ENCODE measurements around the gene RPS6KL1. TPM values are rescaled to one million over a fixed set of nuclear protein-coding genes. Genes with fewer than 3 reads are reported as not detected.

RPS6KL1 gene
- total RNA-seq, 1 donor: 0.09 TPM

GRCh38 chr14:74912111-74912510 lies 10.9 kb downstream of the RPS6KL1 start:
- no peak for DNase-seq (ENCODE audit: low read depth)
- no peak overlapping the region for H3K4me3 ChIP-seq (ENCODE audit: low read depth, low read length)
- no peak for TF ChIP-seq CTCF (IDR thresholded peaks at IDR 0.05; ENCODE audit: insufficient read depth, low read length)

- no peak for TF ChIP-seq CTCF (IDR thresholded peaks at IDR 0.05; ENCODE audit: insufficient read depth, low read length)
- no peak for DNase-seq (ENCODE audit: low read depth)
- H3K4me3 ChIP-seq (ENCODE audit: low read depth, low read length): no peak overlapping the region
These were observed 11.4 kb downstream of the RPS6KL1 start for GRCh38 chr14:74911704-74912103.

GRCh38 chr14:74911221-74911620 lies 11.8 kb downstream of the RPS6KL1 start:
- no peak for TF ChIP-seq CTCF (IDR thresholded peaks at IDR 0.05; ENCODE audit: insufficient read depth, low read length)
- H3K4me3 ChIP-seq (ENCODE audit: low read depth, low read length): no peak overlapping the region
- no peak for DNase-seq (ENCODE audit: low read depth)

- DNase-seq (ENCODE audit: low read depth): no peak
- TF ChIP-seq CTCF (IDR thresholded peaks at IDR 0.05; ENCODE audit: insufficient read depth, low read length): no peak
- H3K4me3 ChIP-seq (ENCODE audit: low read depth, low read length): no peak overlapping the region
These were observed 12.5 kb downstream of the RPS6KL1 start for GRCh38 chr14:74910556-74910955.

- no peak for DNase-seq (ENCODE audit: low read depth)
- no peak for TF ChIP-seq CTCF (IDR thresholded peaks at IDR 0.05; ENCODE audit: insufficient read depth, low read length)
- H3K4me3 ChIP-seq (ENCODE audit: low read depth, low read length): no peak overlapping the region
These were observed 13.1 kb downstream of the RPS6KL1 start for GRCh38 chr14:74909911-74910310.

GRCh38 chr14:74909501-74909900 lies 13.6 kb downstream of the RPS6KL1 start:
- DNase-seq (ENCODE audit: low read depth): no peak
- H3K4me3 ChIP-seq (ENCODE audit: low read depth, low read length): no peak overlapping the region
- TF ChIP-seq CTCF (IDR thresholded peaks at IDR 0.05; ENCODE audit: insufficient read depth, low read length): no peak

- no peak for DNase-seq (ENCODE audit: low read depth)
- no peak for TF ChIP-seq CTCF (IDR thresholded peaks at IDR 0.05; ENCODE audit: insufficient read depth, low read length)
- no peak overlapping the region for H3K4me3 ChIP-seq (ENCODE audit: low read depth, low read length)
These were observed 14.2 kb downstream of the RPS6KL1 start for GRCh38 chr14:74908861-74909341.
